KMS-11 (cell line): ENCODE measurements around the gene TOMM7.
"Not testable (repeated sequence)": the region's sequence is repeated elsewhere in the genome, so short reads cannot be mapped to it uniquely, and the experiment has no call there.

Source experiments
- H2AFZ ChIP-seq: fragments of 200-600 bp; sonication (generic); 2 replicates; pipeline ENCODE4 v1.6.1; 2016; ENCODE audit warnings: antibody characterized with exemption, mixed run types, low read depth
- H3K27ac ChIP-seq: fragments of 200-600 bp; sonication (generic); 2 replicates; pipeline ENCODE4 v1.6.1; 2016; ENCODE audit warnings: mild to moderate bottlenecking, mixed run types
- H3K27me3 ChIP-seq: fragments of 200-600 bp; sonication (generic); 2 replicates; pipeline ENCODE4 v1.6.1; 2017; ENCODE audit warnings: mild to moderate bottlenecking, low read depth, mixed run types, moderate library complexity; ENCODE audit not compliant: insufficient read depth
- H3K36me3 ChIP-seq: fragments of 200-600 bp; sonication (generic); 2 replicates; pipeline ENCODE4 v1.6.1; 2017; ENCODE audit warnings: mild to moderate bottlenecking, mixed run types; ENCODE audit not compliant: insufficient read depth
- H3K4me1 ChIP-seq: fragments of 200-600 bp; sonication (generic); 2 replicates; pipeline ENCODE4 v1.6.1; 2016; ENCODE audit warnings: mild to moderate bottlenecking, low read depth, mixed run types; ENCODE audit not compliant: poor library complexity, severe bottlenecking
- H3K4me2 ChIP-seq: fragments of 200-600 bp; sonication (generic); 2 replicates; pipeline ENCODE4 v1.7.0; 2016; ENCODE audit warnings: mild to moderate bottlenecking, mixed run types
- H3K4me3 ChIP-seq: fragments of 200-600 bp; sonication (generic); IDR thresholded peaks from 2 replicates; pipeline ENCODE4 v1.6.1; 2017; ENCODE audit warnings: low read depth, low read length, mixed read lengths; ENCODE audit not compliant: insufficient read depth
- H3K79me2 ChIP-seq: fragments of 200-600 bp; sonication (generic); 2 replicates; pipeline ENCODE4 v1.6.1; 2016; ENCODE audit warnings: low read depth, mixed run types; ENCODE audit not compliant: insufficient read depth
- H3K9ac ChIP-seq: fragments of 200-600 bp; sonication (generic); 2 replicates; pipeline ENCODE4 v1.6.1; 2016; ENCODE audit warnings: mild to moderate bottlenecking, mixed run types
- H4K20me1 ChIP-seq: fragments of 200-600 bp; sonication (generic); 2 replicates; pipeline ENCODE4 v1.6.1; 2016; ENCODE audit warnings: mild to moderate bottlenecking, mixed run types; ENCODE audit not compliant: insufficient read depth
- TF ChIP-seq, protein P1 (sequence below): fragments of 200-600 bp; sonication (generic); conservative IDR thresholded peaks from 2 replicates; pipeline ENCODE4 v1.6.1; 2017; ENCODE audit warnings: low read depth, mild to moderate bottlenecking, antibody characterized with exemption, low read length, moderate library complexity, mixed read lengths

Gene TOMM7

GRCh38 chr7:22781230-22781711 lies 41.4 kb downstream of the TOMM7 start:
- no peak overlapping the region for H2AFZ ChIP-seq
- H3K9ac ChIP-seq = no peak overlapping the region
- no peaks in the 10 kb centered on the region for H3K27me3 ChIP-seq
- no peaks in the 10 kb centered on the region for H3K79me2 ChIP-seq
- H3K27ac ChIP-seq = no peak overlapping the region
- TF ChIP-seq, protein P1, sequence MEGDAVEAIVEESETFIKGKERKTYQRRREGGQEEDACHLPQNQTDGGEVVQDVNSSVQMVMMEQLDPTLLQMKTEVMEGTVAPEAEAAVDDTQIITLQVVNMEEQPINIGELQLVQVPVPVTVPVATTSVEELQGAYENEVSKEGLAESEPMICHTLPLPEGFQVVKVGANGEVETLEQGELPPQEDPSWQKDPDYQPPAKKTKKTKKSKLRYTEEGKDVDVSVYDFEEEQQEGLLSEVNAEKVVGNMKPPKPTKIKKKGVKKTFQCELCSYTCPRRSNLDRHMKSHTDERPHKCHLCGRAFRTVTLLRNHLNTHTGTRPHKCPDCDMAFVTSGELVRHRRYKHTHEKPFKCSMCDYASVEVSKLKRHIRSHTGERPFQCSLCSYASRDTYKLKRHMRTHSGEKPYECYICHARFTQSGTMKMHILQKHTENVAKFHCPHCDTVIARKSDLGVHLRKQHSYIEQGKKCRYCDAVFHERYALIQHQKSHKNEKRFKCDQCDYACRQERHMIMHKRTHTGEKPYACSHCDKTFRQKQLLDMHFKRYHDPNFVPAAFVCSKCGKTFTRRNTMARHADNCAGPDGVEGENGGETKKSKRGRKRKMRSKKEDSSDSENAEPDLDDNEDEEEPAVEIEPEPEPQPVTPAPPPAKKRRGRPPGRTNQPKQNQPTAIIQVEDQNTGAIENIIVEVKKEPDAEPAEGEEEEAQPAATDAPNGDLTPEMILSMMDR = no peak
- no peaks in the 10 kb centered on the region for H4K20me1 ChIP-seq
- H3K4me3 ChIP-seq = no peak overlapping the region
- no peaks in the 10 kb centered on the region for H3K36me3 ChIP-seq
- no peaks in the 10 kb centered on the region for H3K4me1 ChIP-seq
- H3K4me2 ChIP-seq = no peak overlapping the region

- not testable (repeated sequence) for H3K79me2 ChIP-seq, H3K36me3 ChIP-seq, H3K27ac ChIP-seq, H3K4me1 ChIP-seq, H3K4me2 ChIP-seq, H3K27me3 ChIP-seq, H4K20me1 ChIP-seq, H2AFZ ChIP-seq, H3K4me3 ChIP-seq, H3K9ac ChIP-seq
These were observed 42.8 kb downstream of the TOMM7 start for GRCh38 chr7:22779730-22780323.

GRCh38 chr7:22776964-22777363 lies 45.7 kb downstream of the TOMM7 start:
- no peak overlapping the region for H3K27ac ChIP-seq
- no peak overlapping the region for H2AFZ ChIP-seq
- TF ChIP-seq, protein P1 = no peak
- no peaks in the 10 kb centered on the region for H3K79me2 ChIP-seq
- H3K36me3 ChIP-seq = no peaks in the 10 kb centered on the region
- no peak overlapping the region for H3K9ac ChIP-seq
- H3K27me3 ChIP-seq = no peaks in the 10 kb centered on the region
- H3K4me2 ChIP-seq = no peak overlapping the region
- no peaks in the 10 kb centered on the region for H4K20me1 ChIP-seq
- H3K4me3 ChIP-seq = no peak overlapping the region
- no peaks in the 10 kb centered on the region for H3K4me1 ChIP-seq

DNA sequence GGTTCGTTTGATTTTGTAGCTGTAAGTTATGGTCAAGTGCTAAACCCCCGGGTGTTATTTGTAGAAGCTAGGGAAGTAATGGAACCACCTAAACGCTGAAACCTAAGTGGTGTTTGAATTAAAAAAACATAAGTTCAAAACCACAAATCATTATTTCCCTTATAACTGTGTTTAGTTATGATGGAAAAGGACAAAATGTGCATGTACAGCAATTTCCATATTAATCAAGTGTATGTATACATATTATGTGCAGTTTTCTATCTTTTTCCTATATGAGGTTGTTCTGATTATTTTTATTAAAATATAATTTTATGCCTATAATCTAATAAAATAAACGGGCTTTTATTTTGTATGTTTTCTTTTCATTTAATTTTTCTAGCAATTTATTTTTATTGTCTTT lies 49.8 kb downstream of the TOMM7 start:
- no peak overlapping the region for H3K9ac ChIP-seq
- no peaks in the 10 kb centered on the region for H3K36me3 ChIP-seq
- H3K4me3 ChIP-seq = no peak overlapping the region
- no peak overlapping the region for H3K27ac ChIP-seq
- no peaks in the 10 kb centered on the region for H3K4me1 ChIP-seq
- H3K79me2 ChIP-seq = no peaks in the 10 kb centered on the region
- H2AFZ ChIP-seq = no peak overlapping the region
- H3K27me3 ChIP-seq = no peaks in the 10 kb centered on the region
- TF ChIP-seq, protein P1 = no peak
- H4K20me1 ChIP-seq = no peaks in the 10 kb centered on the region
- no peak overlapping the region for H3K4me2 ChIP-seq

- Histone ChIP-seq H3K4me2 (no peak overlapping the region), H2AFZ (no peak overlapping the region)
These were observed 50.8 kb downstream of the TOMM7 start for GRCh38 chr7:22771872-22772228.

More at GRCh38 chr7:22771872-22772228, 50.8 kb downstream of the TOMM7 start:
- H3K79me2 ChIP-seq = no peaks in the 10 kb centered on the region
- no peak overlapping the region for H3K9ac ChIP-seq
- H4K20me1 ChIP-seq = no peaks in the 10 kb centered on the region
- H3K36me3 ChIP-seq = no peaks in the 10 kb centered on the region
- no peak overlapping the region for H3K27ac ChIP-seq
- TF ChIP-seq, protein P1 = no peak
- no peak overlapping the region for H3K4me3 ChIP-seq
- H3K27me3 ChIP-seq = no peaks in the 10 kb centered on the region
- H3K4me1 ChIP-seq = no peaks in the 10 kb centered on the region
